OCI-LY7 (cell line): ENCODE measurements around the gene AFF3. TPM values are rescaled to one million over a fixed set of nuclear protein-coding genes. Genes with fewer than 3 reads are reported as not detected.

ENCODE experiments used
- BruUV-seq: library from RNA; stranded (reverse); fragments of 400-500 nt; replicated peaks from 2 replicates; lab custom pipeline; 2021; lab: Mats Ljungman, UMichigan
- CTCF ChIA-PET: fragments of 300-600 bp; sonication (Branson Sonifier 250); formaldehyde crosslinking; loops from one replicate; lab custom pipeline; 2022; ENCODE audit warnings: antibody characterized with exemption; ENCODE audit not compliant: unreplicated experiment; lab: Charles Lee
- POLR2A ChIA-PET: fragments of 300-600 bp; sonication (Branson Sonifier 250); formaldehyde crosslinking; loops from one replicate; lab custom pipeline; 2022; ENCODE audit warnings: antibody characterized with exemption; lab: Charles Lee
- DNase-seq: peaks from one replicate; pipeline ENCODE4 v3.0.0-alpha.2; 2015; ENCODE audit warnings: low spot score
- H2AFZ ChIP-seq: fragments of 200-600 bp; sonication (generic), shearing (Covaris generic); 2 replicates; pipeline ENCODE4 v1.6.1; 2014; ENCODE audit warnings: mild to moderate bottlenecking, antibody characterized with exemption, low read length, moderate library complexity
- H3K27ac ChIP-seq: fragments of 200-600 bp; sonication (generic); 2 replicates; pipeline ENCODE4 v1.5.1; 2014; ENCODE audit warnings: mixed run types, low read depth, mild to moderate bottlenecking, moderate library complexity, low read length, inconsistent platforms; ENCODE audit not compliant: poor library complexity, severe bottlenecking
- H3K36me3 ChIP-seq: fragments of 200-600 bp; sonication (generic); 2 replicates; pipeline ENCODE4 v1.6.1; 2014; ENCODE audit warnings: mild to moderate bottlenecking, antibody characterized with exemption, low read length, moderate library complexity, mixed read lengths; ENCODE audit not compliant: insufficient read depth
- H3K4me1 ChIP-seq: fragments of 200-600 bp; sonication (generic); 2 replicates; pipeline ENCODE4 v1.5.1; 2014; ENCODE audit warnings: mild to moderate bottlenecking, low read length; ENCODE audit not compliant: insufficient read depth, poor library complexity, severe bottlenecking
- H3K4me2 ChIP-seq: fragments of 200-600 bp; sonication (generic); 2 replicates; pipeline ENCODE4 v1.6.1; 2014; ENCODE audit warnings: mild to moderate bottlenecking, low read length
- H3K4me3 ChIP-seq: fragments of 200-600 bp; sonication (generic); 2 replicates; pipeline ENCODE4 v1.5.1; 2014; ENCODE audit warnings: mild to moderate bottlenecking, low read depth, low read length; ENCODE audit not compliant: poor library complexity, severe bottlenecking
- H3K79me2 ChIP-seq: fragments of 200-600 bp; sonication (generic); 2 replicates; pipeline ENCODE4 v1.6.1; 2016; ENCODE audit warnings: low read depth, mild to moderate bottlenecking, low read length, moderate library complexity, mixed read lengths; ENCODE audit not compliant: insufficient read depth
- H3K9me2 ChIP-seq: fragments of 200-600 bp; sonication (generic); 2 replicates; pipeline ENCODE4 v1.6.1; 2016; ENCODE audit warnings: mild to moderate bottlenecking, low read length, mixed read lengths; ENCODE audit not compliant: insufficient read depth
- H3K9me3 ChIP-seq: fragments of 200-600 bp; sonication (generic); 2 replicates; pipeline ENCODE4 v1.6.1; 2014; ENCODE audit warnings: mild to moderate bottlenecking, mixed run types, low read length, mixed read lengths
- H4K20me1 ChIP-seq: fragments of 200-600 bp; sonication (generic); 2 replicates; pipeline ENCODE4 v1.6.1; 2014; ENCODE audit warnings: mild to moderate bottlenecking, antibody characterized with exemption, low read length, moderate library complexity, mixed read lengths; ENCODE audit not compliant: insufficient read depth
- EZH2phosphoT487 ChIP-seq: fragments of 200-600 bp; sonication (generic); IDR thresholded peaks from 2 replicates; pipeline ENCODE4 v1.6.1; 2018; ENCODE audit warnings: low read depth, borderline replicate concordance, mild to moderate bottlenecking, mixed run types, antibody characterized with exemption, low read length, moderate library complexity, mixed read lengths
- intact Hi-C: fragments of 100-400 bp; cut with micrococcal nuclease; formaldehyde crosslinking; loops from one replicate; pipeline ENCODE4 v1.10.0; 2022; ENCODE audit not compliant: unreplicated experiment
- total RNA-seq, 2 experiments: library from RNA; depleted of rRNA in 1 of 2; stranded (reverse); fragments of >200 nt in 1 of 2; shearing (Covaris generic) in 1 of 2; gene quantifications; 2 replicates each; pipeline ENCODE4 v1.2.3, GENCODE V29; 2014 to 2022
- TF ChIP-seq, protein P1 (sequence below): fragments of 200-600 bp; sonication (generic); conservative IDR thresholded peaks from 2 replicates; pipeline ENCODE4 v1.5.1; 2014; ENCODE audit warnings: mild to moderate bottlenecking, antibody characterized with exemption, low read length, moderate library complexity, mixed read lengths

The AFF3 gene
- total RNA-seq, 2 experiments from 2014 or later, result 131 to 133 TPM

DNA sequence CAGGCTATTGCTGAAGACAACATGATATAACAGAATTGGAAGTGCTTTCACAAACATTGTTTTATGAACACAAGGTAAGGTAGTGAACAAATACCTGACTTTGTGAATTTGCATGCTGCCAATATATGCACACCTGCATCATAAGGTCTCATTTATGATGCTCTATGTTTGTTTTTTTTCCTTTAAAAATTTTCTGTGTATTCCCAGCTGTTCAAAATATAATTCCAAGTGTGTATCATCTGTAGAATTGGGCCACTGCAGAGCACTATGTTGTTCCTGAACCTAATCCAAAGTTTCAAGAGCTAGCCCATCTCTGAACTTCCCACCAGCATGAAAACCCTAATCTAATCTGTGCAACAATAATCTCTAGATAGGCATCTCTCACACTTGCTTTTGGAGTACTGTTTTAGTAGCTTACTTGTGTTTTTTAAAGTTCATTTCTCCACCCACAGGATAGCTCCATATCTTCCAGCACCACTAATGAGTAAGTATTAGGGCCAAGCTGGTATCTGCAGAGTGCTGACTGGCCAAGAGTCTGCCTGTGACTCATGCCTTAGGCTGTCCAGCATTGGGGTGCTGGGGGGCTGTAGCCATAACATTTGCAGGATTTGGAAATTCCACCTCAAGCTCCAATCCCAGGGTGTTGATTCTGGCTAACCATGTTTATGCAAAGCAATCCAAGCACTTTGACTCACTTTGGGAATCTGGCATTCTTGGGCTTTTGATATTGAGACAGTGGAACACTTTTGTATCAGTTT lies 444.4 kb downstream of the AFF3 start:
- no TSS peak for BruUV-seq
- H3K4me3 ChIP-seq, result no peak overlapping the region
- peaks cover 21% of the 10 kb centered on the region for H3K4me1 ChIP-seq
- POLR2A ChIA-PET, result interaction anchor here (1.1 to 1.2 kb wide), 2 partner anchors 25 to 57 kb away, joined by 3 to 10 read pairs; no protein-coding TSS in a partner anchor
- no peaks in the 10 kb centered on the region for H4K20me1 ChIP-seq
- peaks cover 6% of the 10 kb centered on the region; the same call in 1 of the 2 replicates for H3K36me3 ChIP-seq
- no peaks in the 10 kb centered on the region for H3K9me3 ChIP-seq
- H3K27ac ChIP-seq, result no peak overlapping the region
- intact Hi-C loops, result no loop called here
- no peaks in the 10 kb centered on the region for H3K9me2 ChIP-seq
- TF ChIP-seq, protein P1, sequence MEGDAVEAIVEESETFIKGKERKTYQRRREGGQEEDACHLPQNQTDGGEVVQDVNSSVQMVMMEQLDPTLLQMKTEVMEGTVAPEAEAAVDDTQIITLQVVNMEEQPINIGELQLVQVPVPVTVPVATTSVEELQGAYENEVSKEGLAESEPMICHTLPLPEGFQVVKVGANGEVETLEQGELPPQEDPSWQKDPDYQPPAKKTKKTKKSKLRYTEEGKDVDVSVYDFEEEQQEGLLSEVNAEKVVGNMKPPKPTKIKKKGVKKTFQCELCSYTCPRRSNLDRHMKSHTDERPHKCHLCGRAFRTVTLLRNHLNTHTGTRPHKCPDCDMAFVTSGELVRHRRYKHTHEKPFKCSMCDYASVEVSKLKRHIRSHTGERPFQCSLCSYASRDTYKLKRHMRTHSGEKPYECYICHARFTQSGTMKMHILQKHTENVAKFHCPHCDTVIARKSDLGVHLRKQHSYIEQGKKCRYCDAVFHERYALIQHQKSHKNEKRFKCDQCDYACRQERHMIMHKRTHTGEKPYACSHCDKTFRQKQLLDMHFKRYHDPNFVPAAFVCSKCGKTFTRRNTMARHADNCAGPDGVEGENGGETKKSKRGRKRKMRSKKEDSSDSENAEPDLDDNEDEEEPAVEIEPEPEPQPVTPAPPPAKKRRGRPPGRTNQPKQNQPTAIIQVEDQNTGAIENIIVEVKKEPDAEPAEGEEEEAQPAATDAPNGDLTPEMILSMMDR, result no peak
- no peak for TF ChIP-seq EZH2phosphoT487
- no peak overlapping the region for H2AFZ ChIP-seq
- CTCF ChIA-PET, result interaction anchor here (1.0 to 1.1 kb wide), 2 partner anchors 125 to 537 kb away, joined by 3 read pairs; no protein-coding TSS in a partner anchor
- no peak for DNase-seq
- no peaks in the 10 kb centered on the region for H3K79me2 ChIP-seq
- H3K4me2 ChIP-seq, result no peak overlapping the region

DNA sequence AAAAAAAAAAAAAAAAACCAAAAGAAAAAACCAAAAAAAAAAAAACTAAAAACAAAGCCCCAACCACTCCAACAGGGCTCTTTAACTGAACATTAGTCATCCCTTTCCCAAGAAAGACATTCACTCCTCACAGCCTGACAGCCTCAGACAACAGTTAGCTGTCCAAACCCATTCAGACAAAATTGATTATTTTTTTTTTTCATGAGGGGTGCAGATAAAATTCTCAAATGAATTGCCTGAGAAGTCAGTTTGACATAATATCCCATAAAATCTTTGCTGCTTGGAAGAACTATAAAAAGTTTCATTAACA lies 446.5 kb downstream of the AFF3 start:
- peaks cover 12% of the 10 kb centered on the region for H3K4me1 ChIP-seq
- H3K79me2 ChIP-seq, result no peaks in the 10 kb centered on the region
- H3K9me3 ChIP-seq, result no peaks in the 10 kb centered on the region
- TF ChIP-seq, protein P1, result no peak
- no peak for TF ChIP-seq EZH2phosphoT487
- H3K27ac ChIP-seq, result no peak overlapping the region
- no peak for DNase-seq
- ChIA-PET POLR2A (interaction anchor here (0.7 kb wide), 2 partner anchors 542 to 563 kb away, joined by 3 to 4 read pairs; no protein-coding TSS in a partner anchor), CTCF (no interaction called here)
- H3K36me3 ChIP-seq, result no peaks in the 10 kb centered on the region
- no peak overlapping the region for H3K4me3 ChIP-seq
- no peaks in the 10 kb centered on the region for H4K20me1 ChIP-seq
- no peaks in the 10 kb centered on the region for H3K9me2 ChIP-seq
- no TSS peak for BruUV-seq
- intact Hi-C loops, result no loop called here
- H3K4me2 ChIP-seq, result no peak overlapping the region
- no peak overlapping the region for H2AFZ ChIP-seq
